Esophagus squamous epithelium (tissue), 5 donors: ENCODE data around the gene TNP2. TPM values are rescaled to one million over a fixed set of nuclear protein-coding genes. Genes with fewer than 3 reads are reported as not detected.
"Not testable (repeated sequence)": the region's sequence is repeated elsewhere in the genome, so short reads cannot be mapped to it uniquely, and the experiment has no call there.

ENCODE experiments used
- DNase-seq: peaks from one replicate; lab custom pipeline; 2025; lab: John Stamatoyannopoulos, UW
- H3K27ac ChIP-seq, 4 donors: fragments of 200-600 bp; sonication (generic); one replicate each; pipeline ENCODE4 v1.5.1; 2016 to 2019; ENCODE audit warnings: mild to moderate bottlenecking in 1 of 4
- H3K27me3 ChIP-seq, 4 donors: fragments of 200-600 bp; sonication (generic); 1 replicate in 3 of 4; 2 replicates in 1 of 4; pipeline versions ENCODE4 v1.5.1 to v1.6.0; 2017 to 2021; ENCODE audit warnings: antibody characterized with exemption in 1 of 4
- H3K36me3 ChIP-seq, 3 donors: fragments of 200-600 bp; sonication (generic); one replicate each; pipeline ENCODE4 v1.5.1; 2016 to 2019
- H3K4me1 ChIP-seq, 3 donors: fragments of 200-600 bp; sonication (generic); one replicate each; pipeline ENCODE4 v1.5.1; 2017 to 2019
- H3K4me3 ChIP-seq, 4 donors: fragments of 200-600 bp; sonication (generic); 1 replicate in 3 of 4; 2 replicates in 1 of 4; pipeline ENCODE4 v1.5.1; 2016 to 2019; ENCODE audit warnings: mild to moderate bottlenecking in 2 of 4, moderate library complexity in 1 of 4
- H3K9me3 ChIP-seq, 3 donors: fragments of 200-600 bp; sonication (generic); one replicate each; pipeline ENCODE4 v1.5.1; 2016 to 2019
- CTCF ChIP-seq, 6 experiments: fragments of 450-650 bp in 4 of 6; fragments of 200-600 bp in 2 of 6; sonication (generic) in 2 of 6; IDR thresholded peaks; one replicate each; pipeline ENCODE4 v1.5.1; 2016 to 2019; ENCODE audit warnings: antibody characterized with exemption in 6 of 6, mild to moderate bottlenecking in 4 of 6, moderate library complexity in 4 of 6
- POLR2A ChIP-seq, 4 donors: fragments of 450-650 bp; IDR thresholded peaks; one replicate each; pipeline ENCODE4 v1.6.1; 2017; ENCODE audit warnings: antibody characterized with exemption in 4 of 4, mild to moderate bottlenecking in 4 of 4, moderate library complexity in 3 of 4
- WGBS, 2 donors: methylation state at CpG; one replicate each; pipeline ENCODE4 v1.1.5; 2018; 5-methylcytosine and 5-hydroxymethylcytosine counted together
- intact Hi-C: fragments of 100-400 bp; cut with DNase I; formaldehyde crosslinking; loops from one replicate; pipeline ENCODE4 v1.15.0; 2022
- total RNA-seq, 4 donors: library from RNA; depleted of rRNA; stranded (reverse); fragments of >200 nt; gene quantifications; one replicate each; pipeline ENCODE4 v1.1.0, GENCODE V29; 2016
- donor health status: DM: yes; HTN: yes; CAD: no.

Gene TNP2
- total RNA-seq, 4 donors from 2014 or later = not detected

DNA sequence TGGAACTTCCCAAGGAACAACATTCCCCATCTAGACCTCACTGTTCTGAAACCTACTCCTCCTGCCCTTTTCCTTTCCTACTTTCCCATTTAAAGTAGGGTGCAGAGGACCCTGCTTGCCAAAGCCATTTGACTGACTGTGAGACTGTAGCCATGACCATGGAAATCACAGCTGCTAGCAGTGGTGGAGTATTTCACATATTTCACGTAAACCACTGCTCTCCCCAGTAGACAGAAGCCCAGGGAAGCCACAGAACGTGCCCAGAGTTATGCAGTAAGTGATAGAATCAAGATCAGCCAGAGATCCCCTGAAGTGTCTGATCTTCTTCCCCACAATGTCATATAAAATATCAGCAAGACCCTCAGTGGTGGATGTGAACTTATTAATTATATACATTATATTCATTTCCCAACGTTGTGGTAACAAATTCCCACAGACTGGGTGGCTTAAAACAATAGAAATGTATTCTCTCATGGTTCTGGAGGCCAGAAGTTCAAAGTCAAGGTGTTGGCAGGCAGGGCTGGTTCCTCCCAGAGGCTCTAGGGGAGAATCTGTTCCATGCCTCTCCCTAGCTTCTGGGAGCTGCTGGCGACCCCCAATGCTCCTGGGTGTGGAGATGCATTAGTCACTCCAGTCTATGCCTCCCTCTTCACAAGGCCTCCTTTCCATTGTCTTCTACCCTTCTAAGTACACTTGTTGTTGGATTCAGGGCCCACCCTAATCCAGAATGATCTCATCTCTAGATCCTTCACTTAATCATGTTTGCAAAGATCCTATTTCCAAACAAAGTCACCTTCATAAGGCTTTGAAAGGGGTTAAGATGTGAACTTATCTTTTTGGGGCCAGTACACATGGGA is 32.7 kb upstream of the TNP2 start:
- DNase-seq = no peak
- Histone ChIP-seq H3K27me3 (no peaks in the 10 kb centered on the region), H3K4me3 (no peak overlapping the region), H3K27ac (no peak overlapping the region), H3K4me1 (peaks cover 13 to 48% (median 21%) of the 10 kb centered on the region in 3 donors), H3K9me3 (no peaks in the 10 kb centered on the region), H3K36me3 (no peaks in the 10 kb centered on the region)
- intact Hi-C loops = no loop called here
- WGBS, 2 donors = 56 to 61% methylated on average over 4 of the region's 4 CpGs
- TF ChIP-seq CTCF (IDR thresholded peaks at IDR 0.05) (no peak), POLR2A (IDR thresholded peaks at IDR 0.05) (no peak)

- Histone ChIP-seq H3K4me1 (peaks cover 16 to 53% (median 22%) of the 10 kb centered on the region in 3 donors), H3K4me3 (no peak overlapping the region), H3K36me3 (no peaks in the 10 kb centered on the region), H3K9me3 (no peaks in the 10 kb centered on the region), H3K27me3 (no peaks in the 10 kb centered on the region), H3K27ac (no peak overlapping the region)
- intact Hi-C loops = no loop called here
- WGBS, 2 donors = 75 to 81% methylated on average over 7 of the region's 7 CpGs
- no peak for DNase-seq
- no peak for TF ChIP-seq CTCF (IDR thresholded peaks at IDR 0.05)
- TF ChIP-seq POLR2A (IDR thresholded peaks at IDR 0.05) = no peak
Observed at GRCh38 chr16:11300560-11300892, 31.4 kb upstream of the TNP2 start.

DNA sequence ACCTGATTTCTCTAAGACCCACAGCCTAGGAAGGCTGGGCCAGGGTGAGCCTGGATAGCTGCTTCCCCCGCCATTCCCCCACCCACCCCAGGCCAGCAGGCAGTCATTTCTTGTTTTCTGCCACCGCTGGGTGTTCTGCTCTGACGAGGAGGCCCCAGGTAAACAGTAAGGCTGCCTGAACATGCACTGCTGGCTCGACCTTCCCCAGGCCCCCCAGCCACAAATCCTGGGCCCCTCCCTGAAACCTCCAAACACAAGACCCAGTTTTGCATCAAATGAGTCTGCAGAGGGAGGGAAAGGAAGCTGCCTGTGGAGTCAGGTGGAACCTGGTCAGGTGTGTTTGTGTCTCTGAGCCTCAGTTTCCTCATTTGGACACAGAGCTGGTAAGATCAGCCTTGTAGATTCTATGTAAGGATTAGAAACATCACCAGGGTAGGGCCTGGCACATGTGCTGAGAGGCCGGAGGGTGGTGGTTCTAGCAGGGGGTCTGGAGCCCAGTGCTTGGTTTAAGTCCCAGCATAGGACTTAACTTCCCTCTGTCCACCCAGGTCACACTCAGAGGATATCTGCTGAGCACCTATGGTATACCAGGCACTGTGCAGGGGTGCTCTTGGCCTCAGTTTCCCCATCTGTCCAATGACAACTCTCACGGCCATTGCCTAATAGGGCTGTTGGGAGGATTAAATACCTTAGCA is 30.9 kb upstream of the TNP2 start:
- Histone ChIP-seq H3K27me3 (no peaks in the 10 kb centered on the region), H3K9me3 (no peaks in the 10 kb centered on the region), H3K36me3 (no peaks in the 10 kb centered on the region), H3K27ac (no peak overlapping the region), H3K4me3 (no peak overlapping the region), H3K4me1 (peaks cover 16 to 53% (median 22%) of the 10 kb centered on the region in 3 donors)
- WGBS, 2 donors = 59 to 100% methylated on average over 1 to 5 of the region's 6 CpGs
- intact Hi-C loops = no loop called here
- no peak for DNase-seq
- no peak for TF ChIP-seq POLR2A (IDR thresholded peaks at IDR 0.05)
- TF ChIP-seq CTCF (IDR thresholded peaks at IDR 0.05) = no peak

DNA sequence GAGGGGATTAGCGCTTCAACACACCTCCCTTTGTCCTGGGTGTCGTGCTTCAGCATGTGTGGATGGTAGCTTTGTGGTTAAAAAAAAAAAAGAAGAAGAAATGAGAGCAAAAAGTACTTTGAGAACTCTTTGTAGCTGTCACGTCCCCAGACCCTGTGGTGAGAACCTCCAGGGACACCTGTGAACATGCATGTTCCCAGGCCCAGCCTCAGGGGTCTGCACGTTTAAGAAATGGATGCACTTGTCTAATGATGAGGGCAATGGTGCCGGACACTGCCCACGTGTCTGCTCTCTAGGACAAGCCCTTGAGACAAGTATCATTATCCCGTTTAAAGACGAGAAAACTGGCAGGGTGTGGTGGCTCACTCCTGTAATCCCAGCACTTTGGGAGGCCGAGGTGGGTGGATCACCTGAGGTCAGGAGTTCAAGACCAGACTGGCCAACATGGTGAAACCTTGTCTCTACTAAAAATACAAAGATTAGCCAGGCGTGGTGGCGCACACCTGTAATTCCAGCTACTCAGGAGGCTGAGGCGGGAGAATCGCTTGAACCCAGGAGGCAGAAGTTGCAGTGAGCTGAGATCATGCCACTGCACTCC is 29.9 kb upstream of the TNP2 start:
- intact Hi-C loops, H3K27me3 ChIP-seq, H3K36me3 ChIP-seq, H3K4me3 ChIP-seq, DNase-seq, H3K9me3 ChIP-seq, H3K27ac ChIP-seq: not testable (repeated sequence)
- WGBS, 2 donors = 58 to 60% methylated on average over 12 to 13 of the region's 13 CpGs
- peaks cover 16 to 53% (median 22%) of the 10 kb centered on the region in 3 donors for H3K4me1 ChIP-seq

DNA sequence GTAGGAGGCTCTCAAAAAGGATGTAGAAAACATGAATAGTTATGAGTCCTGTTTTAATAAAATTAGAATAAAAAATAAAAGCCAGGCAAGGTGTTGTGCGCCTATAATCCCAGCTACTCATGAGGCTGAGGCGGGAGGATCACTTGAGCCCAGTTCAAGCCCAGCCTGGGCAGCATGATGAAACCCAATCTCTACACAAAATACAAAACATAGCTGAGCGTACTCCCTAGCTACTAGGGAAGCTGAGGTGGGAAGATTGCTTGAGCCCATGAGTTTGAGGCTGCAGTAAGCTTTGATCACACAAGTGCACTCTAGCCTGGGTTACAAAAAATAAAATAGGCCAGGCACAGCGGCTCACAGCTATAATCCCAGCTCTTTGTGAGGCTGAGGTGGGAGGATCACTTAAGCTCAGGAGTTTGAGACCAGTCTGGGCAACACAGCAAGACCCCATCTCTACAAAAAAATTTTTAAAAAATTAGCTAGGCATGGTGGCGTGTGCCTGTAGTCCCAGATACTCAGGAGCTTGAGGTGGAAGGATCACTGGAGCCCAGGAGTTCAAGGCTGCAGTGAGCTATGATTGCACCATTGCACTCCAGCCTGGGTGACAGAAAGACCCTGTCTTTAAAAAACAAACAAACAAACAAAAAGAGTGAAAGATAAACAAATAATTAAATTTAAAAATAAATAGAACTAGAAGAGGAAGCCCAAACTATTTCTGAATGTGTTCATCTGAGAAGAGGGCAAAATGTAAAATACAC is 29.2 kb upstream of the TNP2 start:
- 78 to 93% methylated on average over 5 of the region's 5 CpGs for WGBS, 2 donors
- intact Hi-C loops = no loop called here
- H3K27ac ChIP-seq = peak overlapping the region in 1 of 4 donors; percentile 26
- no peak for TF ChIP-seq POLR2A (IDR thresholded peaks at IDR 0.05)
- no peak for TF ChIP-seq CTCF (IDR thresholded peaks at IDR 0.05)
- H3K9me3 ChIP-seq = no peaks in the 10 kb centered on the region
- peaks cover 16 to 49% (median 17%) of the 10 kb centered on the region in 3 donors for H3K4me1 ChIP-seq
- DNase-seq = no peak
- no peaks in the 10 kb centered on the region for H3K36me3 ChIP-seq
- no peak overlapping the region for H3K4me3 ChIP-seq
- H3K27me3 ChIP-seq = no peaks in the 10 kb centered on the region
